Suprapubic skin (tissue), 4 donors: Measurements from ENCODE around the gene C4orf33. TPM values are rescaled to one million over a fixed set of nuclear protein-coding genes. Genes with fewer than 3 reads are reported as not detected.

Experiments
- DNase-seq, 2 donors: peaks; one replicate each; pipeline ENCODE4 v3.0.0-alpha.2; 2019; ENCODE audit warnings: low spot score in 2 of 2
- H3K27ac ChIP-seq: fragments of 200-600 bp; sonication (generic); one replicate; pipeline ENCODE4 v1.5.1; 2019
- H3K27me3 ChIP-seq: fragments of 200-600 bp; sonication (generic); one replicate; pipeline ENCODE4 v1.5.1; 2019
- H3K36me3 ChIP-seq: fragments of 200-600 bp; sonication (generic); one replicate; pipeline ENCODE4 v1.5.1; 2019
- H3K4me1 ChIP-seq: fragments of 200-600 bp; sonication (generic); one replicate; pipeline ENCODE4 v1.5.1; 2019
- H3K4me3 ChIP-seq: fragments of 200-600 bp; sonication (generic); one replicate; pipeline ENCODE4 v1.5.1; 2019; ENCODE audit warnings: mild to moderate bottlenecking
- H3K9me3 ChIP-seq: fragments of 200-600 bp; sonication (generic); one replicate; pipeline ENCODE4 v1.5.1; 2019
- EP300 ChIP-seq: sonication (generic); formaldehyde crosslinking; IDR thresholded peaks from one replicate; pipeline ENCODE4 v1.6.1; 2017; ENCODE audit warnings: antibody characterized with exemption
- POLR2A ChIP-seq, 2 donors: fragments of 450-650 bp; IDR thresholded peaks; one replicate each; pipeline ENCODE4 v1.6.1; 2017; ENCODE audit warnings: antibody characterized with exemption in 2 of 2, mild to moderate bottlenecking in 2 of 2, moderate library complexity in 2 of 2
- POLR2AphosphoS5 ChIP-seq, 3 donors: sonication (generic); formaldehyde crosslinking; IDR thresholded peaks; one replicate each; pipeline ENCODE4 v1.6.1; 2017; ENCODE audit warnings: antibody characterized with exemption in 3 of 3
- WGBS: methylation state at CpG from one replicate; pipeline ENCODE4 v1.1.5; 2018; 5-methylcytosine and 5-hydroxymethylcytosine counted together
- total RNA-seq, 4 donors: library from RNA; depleted of rRNA; stranded (reverse); fragments of >200 nt; gene quantifications; one replicate each; pipeline ENCODE4 v1.1.0, GENCODE V29; 2016
- TF ChIP-seq, protein P1 (sequence below), 2 donors: fragments of 200-600 bp in 1 of 2; fragments of 450-650 bp in 1 of 2; sonication (generic) in 1 of 2; IDR thresholded peaks; one replicate each; pipeline ENCODE4 v1.5.1; 2016 to 2019; ENCODE audit warnings: antibody characterized with exemption in 2 of 2, mild to moderate bottlenecking in 1 of 2, moderate library complexity in 1 of 2

C4orf33 gene
- total RNA-seq, 4 donors from 2014 or later = 8.3 to 26.1 (median 11.9) TPM

DNA sequence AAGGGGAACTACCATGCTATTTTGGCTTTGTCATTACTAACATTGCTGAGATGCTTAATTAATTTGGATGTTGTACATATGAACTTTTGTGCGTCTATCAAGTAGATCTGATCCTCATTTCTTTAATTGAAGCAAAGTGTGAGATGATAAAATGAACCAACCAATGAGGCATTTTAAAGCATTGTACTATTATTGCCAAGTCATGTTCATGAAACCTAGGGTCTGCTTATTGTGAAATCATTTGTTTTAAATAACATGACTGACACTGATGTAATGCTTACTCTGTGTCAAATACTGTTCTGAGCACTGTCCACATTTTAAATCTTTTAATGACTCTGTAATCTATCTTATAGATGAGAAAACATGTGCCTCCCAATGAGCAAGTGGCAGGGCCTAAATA lies 57.7 kb downstream of the C4orf33 start:
- H3K9me3 ChIP-seq = no peaks in the 10 kb centered on the region
- TF ChIP-seq POLR2A (IDR thresholded peaks at IDR 0.05) (no peak), EP300 (no peak)
- TF ChIP-seq, protein P1, sequence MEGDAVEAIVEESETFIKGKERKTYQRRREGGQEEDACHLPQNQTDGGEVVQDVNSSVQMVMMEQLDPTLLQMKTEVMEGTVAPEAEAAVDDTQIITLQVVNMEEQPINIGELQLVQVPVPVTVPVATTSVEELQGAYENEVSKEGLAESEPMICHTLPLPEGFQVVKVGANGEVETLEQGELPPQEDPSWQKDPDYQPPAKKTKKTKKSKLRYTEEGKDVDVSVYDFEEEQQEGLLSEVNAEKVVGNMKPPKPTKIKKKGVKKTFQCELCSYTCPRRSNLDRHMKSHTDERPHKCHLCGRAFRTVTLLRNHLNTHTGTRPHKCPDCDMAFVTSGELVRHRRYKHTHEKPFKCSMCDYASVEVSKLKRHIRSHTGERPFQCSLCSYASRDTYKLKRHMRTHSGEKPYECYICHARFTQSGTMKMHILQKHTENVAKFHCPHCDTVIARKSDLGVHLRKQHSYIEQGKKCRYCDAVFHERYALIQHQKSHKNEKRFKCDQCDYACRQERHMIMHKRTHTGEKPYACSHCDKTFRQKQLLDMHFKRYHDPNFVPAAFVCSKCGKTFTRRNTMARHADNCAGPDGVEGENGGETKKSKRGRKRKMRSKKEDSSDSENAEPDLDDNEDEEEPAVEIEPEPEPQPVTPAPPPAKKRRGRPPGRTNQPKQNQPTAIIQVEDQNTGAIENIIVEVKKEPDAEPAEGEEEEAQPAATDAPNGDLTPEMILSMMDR (IDR thresholded peaks at IDR 0.05) = no peak
- H3K4me3 ChIP-seq = no peak overlapping the region
- no peaks in the 10 kb centered on the region for H3K27me3 ChIP-seq
- no peak for DNase-seq
- WGBS = 79% methylated on average over 1 of the region's 1 CpG
- no peaks in the 10 kb centered on the region for H3K4me1 ChIP-seq
- no peaks in the 10 kb centered on the region for H3K36me3 ChIP-seq
- no peak overlapping the region for H3K27ac ChIP-seq

- H3K27ac ChIP-seq = no peak overlapping the region
- H3K36me3 ChIP-seq = no peaks in the 10 kb centered on the region
- H3K4me3 ChIP-seq = no peak overlapping the region
- DNase-seq = no peak
- TF ChIP-seq POLR2A (IDR thresholded peaks at IDR 0.05) = no peak
- TF ChIP-seq, protein P1 (IDR thresholded peaks at IDR 0.05) = no peak
- no peak for TF ChIP-seq POLR2AphosphoS5 (IDR thresholded peaks at IDR 0.05)
- TF ChIP-seq EP300 = no peak
- H3K9me3 ChIP-seq = no peaks in the 10 kb centered on the region
- H3K4me1 ChIP-seq = no peaks in the 10 kb centered on the region
- no peaks in the 10 kb centered on the region for H3K27me3 ChIP-seq
These were observed 66.5 kb downstream of the C4orf33 start for GRCh38 chr4:129162450-129162849.

DNA sequence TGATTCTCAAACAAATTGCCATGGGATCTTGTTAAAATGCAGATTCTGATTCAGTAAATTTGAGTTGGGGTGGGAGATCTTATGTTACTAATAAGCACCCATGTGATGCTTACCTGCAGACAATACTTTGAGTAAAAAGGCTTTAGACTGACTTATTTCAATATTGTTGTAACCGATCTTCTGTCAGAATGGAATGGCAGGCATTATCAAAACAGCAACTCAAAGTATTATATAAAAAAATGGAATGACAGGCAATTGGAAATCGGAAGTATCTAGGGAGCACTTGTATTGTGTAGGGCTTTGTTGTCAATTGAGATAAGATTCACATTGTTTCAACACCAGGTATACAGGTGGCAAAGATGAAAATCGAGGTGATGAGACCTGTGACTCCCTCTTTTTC lies 67.5 kb downstream of the C4orf33 start:
- 79% methylated on average over 3 of the region's 3 CpGs for WGBS
- Histone ChIP-seq H3K36me3 (no peaks in the 10 kb centered on the region), H3K27ac (no peak overlapping the region), H3K9me3 (no peaks in the 10 kb centered on the region), H3K4me3 (no peak overlapping the region), H3K27me3 (no peaks in the 10 kb centered on the region), H3K4me1 (no peaks in the 10 kb centered on the region)
- no peak for DNase-seq
- no peak for TF ChIP-seq POLR2AphosphoS5 (IDR thresholded peaks at IDR 0.05)
- TF ChIP-seq, protein P1 (IDR thresholded peaks at IDR 0.05) = no peak
- TF ChIP-seq POLR2A (IDR thresholded peaks at IDR 0.05) = no peak
- no peak for TF ChIP-seq EP300

GRCh38 chr4:129164243-129164642 lies 68.3 kb downstream of the C4orf33 start:
- Histone ChIP-seq H3K27ac (no peak overlapping the region), H3K27me3 (no peaks in the 10 kb centered on the region), H3K9me3 (no peaks in the 10 kb centered on the region), H3K4me3 (no peak overlapping the region), H3K4me1 (no peaks in the 10 kb centered on the region), H3K36me3 (no peaks in the 10 kb centered on the region)
- DNase-seq = no peak
- TF ChIP-seq EP300 = no peak
- TF ChIP-seq POLR2AphosphoS5 (IDR thresholded peaks at IDR 0.05) = no peak
- TF ChIP-seq, protein P1 (IDR thresholded peaks at IDR 0.05) = no peak
- TF ChIP-seq POLR2A (IDR thresholded peaks at IDR 0.05) = no peak
- 66% methylated on average over 3 of the region's 3 CpGs for WGBS

Other genes starting within 250 kb of the C4orf33 start
- 10 to 100 TPM in 2 of 4 donors, 1 to 10 TPM in 2; 7.6 to 17.2 (median 9.6) TPM for gene SCLT1, start 2.6 kb upstream of the C4orf33 start, total RNA-seq